Progenitor cell of endocrine pancreas (in vitro differentiated cells): Measurements from ENCODE around the gene USP14. TPM values are rescaled to one million over a fixed set of nuclear protein-coding genes. Genes with fewer than 3 reads are reported as not detected.

ENCODE experiments used
- DNase-seq: peaks from one replicate; pipeline ENCODE4 v3.0.0; 2021; ENCODE audit warnings: low spot score; ENCODE audit not compliant: unreplicated experiment
- H3K27ac Mint-ChIP-seq: 2 replicates; pipeline ENCODE4 v1.8.0; 2021; ENCODE audit warnings: mild to moderate bottlenecking, moderate library complexity, mixed read lengths
- H3K27me3 Mint-ChIP-seq: 2 replicates; pipeline ENCODE4 v1.8.0; 2021; ENCODE audit warnings: mixed read lengths
- H3K36me3 Mint-ChIP-seq: 2 replicates; pipeline ENCODE4 v1.8.0; 2022; ENCODE audit warnings: mixed read lengths; ENCODE audit not compliant: insufficient read depth
- H3K4me1 Mint-ChIP-seq: 2 replicates; pipeline ENCODE4 v1.8.0; 2021; ENCODE audit warnings: low read depth, mixed read lengths
- H3K4me3 Mint-ChIP-seq: 2 replicates; pipeline ENCODE4 v1.8.0; 2021; ENCODE audit warnings: low read depth, mild to moderate bottlenecking, moderate library complexity, mixed read lengths
- H3K9me3 Mint-ChIP-seq: 2 replicates; pipeline ENCODE4 v1.8.0; 2021; ENCODE audit warnings: low read depth, mixed read lengths
- CTCF ChIP-seq: fragments of 200-600 bp; sonication (generic); IDR thresholded peaks from one replicate; pipeline ENCODE4 v1.5.0; 2021; ENCODE audit warnings: antibody characterized with exemption, mild to moderate bottlenecking; ENCODE audit not compliant: unreplicated experiment
- total RNA-seq: library from RNA; stranded (reverse); gene quantifications from 2 replicates; pipeline ENCODE4 v1.2.1, GENCODE V29; 2021

Gene USP14
- total RNA-seq, 1 donor from 2014 or later, result 54.2 TPM

GRCh38 chr18:199768-200167 is 41.4 kb downstream of the USP14 start:
- H3K27ac Mint-ChIP-seq, result no peak overlapping the region
- no peak for DNase-seq
- no peak for TF ChIP-seq CTCF
- H3K9me3 Mint-ChIP-seq, result no peaks in the 10 kb centered on the region
- no peak overlapping the region for H3K4me3 Mint-ChIP-seq
- no peaks in the 10 kb centered on the region for H3K4me1 Mint-ChIP-seq
- no peaks in the 10 kb centered on the region for H3K27me3 Mint-ChIP-seq
- H3K36me3 Mint-ChIP-seq, result peaks cover 21% of the 10 kb centered on the region

GRCh38 chr18:210075-210474 is 51.7 kb downstream of the USP14 start:
- H3K36me3 Mint-ChIP-seq, result peaks cover 28% of the 10 kb centered on the region
- no peak overlapping the region for H3K4me3 Mint-ChIP-seq
- no peak for TF ChIP-seq CTCF
- H3K27me3 Mint-ChIP-seq, result no peaks in the 10 kb centered on the region
- no peaks in the 10 kb centered on the region for H3K4me1 Mint-ChIP-seq
- DNase-seq, result no peak
- peak overlapping the region; percentile 50 for H3K27ac Mint-ChIP-seq
- H3K9me3 Mint-ChIP-seq, result no peaks in the 10 kb centered on the region

DNA sequence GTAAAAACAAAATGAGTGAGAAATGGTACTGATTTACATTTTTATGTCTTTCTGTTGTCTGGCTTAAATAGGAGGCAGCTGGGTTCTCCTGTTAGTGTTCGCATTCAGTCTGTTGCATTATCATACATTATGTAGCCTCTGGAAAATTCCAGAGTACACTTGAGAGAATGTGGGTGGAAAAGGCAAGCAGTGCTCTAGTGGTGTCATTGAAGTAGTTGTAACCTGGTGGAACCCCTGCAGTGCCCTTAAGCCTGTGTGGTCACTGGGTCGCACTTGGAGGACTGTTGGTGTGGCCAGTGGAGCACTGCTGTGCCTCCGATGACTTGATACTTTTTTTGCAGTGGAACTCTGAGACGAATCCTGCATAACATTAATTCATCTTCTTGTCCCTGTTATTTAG is 52.4 kb downstream of the USP14 start:
- H3K27ac Mint-ChIP-seq, result no peak overlapping the region
- H3K4me3 Mint-ChIP-seq, result no peak overlapping the region
- no peak for TF ChIP-seq CTCF
- H3K9me3 Mint-ChIP-seq, result no peaks in the 10 kb centered on the region
- peaks cover 28% of the 10 kb centered on the region for H3K36me3 Mint-ChIP-seq
- H3K4me1 Mint-ChIP-seq, result no peaks in the 10 kb centered on the region
- no peaks in the 10 kb centered on the region for H3K27me3 Mint-ChIP-seq
- DNase-seq, result no peak

DNA sequence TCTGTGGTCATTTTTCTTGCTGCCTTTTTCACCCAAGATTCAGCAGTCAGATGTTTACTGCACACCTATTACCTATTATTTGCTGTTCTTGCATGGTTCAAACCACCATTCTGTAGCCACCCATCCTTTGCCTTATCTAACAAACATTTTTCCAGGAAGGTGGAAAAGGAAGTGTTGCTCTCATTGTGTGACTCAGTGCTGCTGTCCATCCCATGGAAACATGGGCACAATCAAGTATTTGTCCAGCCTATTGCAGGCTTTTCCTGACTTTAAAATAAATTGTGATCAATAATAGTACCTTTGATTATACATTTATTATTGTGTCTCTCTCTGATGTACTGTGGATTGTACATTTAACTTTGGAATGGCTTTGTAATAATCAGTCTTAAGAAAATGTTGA is 53.2 kb downstream of the USP14 start:
- no peaks in the 10 kb centered on the region for H3K4me1 Mint-ChIP-seq
- TF ChIP-seq CTCF, result no peak
- no peak overlapping the region for H3K4me3 Mint-ChIP-seq
- no peaks in the 10 kb centered on the region for H3K9me3 Mint-ChIP-seq
- no peaks in the 10 kb centered on the region for H3K27me3 Mint-ChIP-seq
- peaks cover 26% of the 10 kb centered on the region for H3K36me3 Mint-ChIP-seq
- no peak overlapping the region for H3K27ac Mint-ChIP-seq
- no peak for DNase-seq

GRCh38 chr18:212780-213179 is 54.4 kb downstream of the USP14 start:
- Mint-ChIP-seq H3K4me1 (no peaks in the 10 kb centered on the region), H3K27me3 (no peaks in the 10 kb centered on the region), H3K36me3 (peaks cover 32% of the 10 kb centered on the region), H3K9me3 (no peaks in the 10 kb centered on the region), H3K27ac (no peak overlapping the region), H3K4me3 (no peak overlapping the region)
- peak; percentile 27 for TF ChIP-seq CTCF
- no peak for DNase-seq
